ENCODE data around the gene RBBP7.

RBBP7 gene

DNA sequence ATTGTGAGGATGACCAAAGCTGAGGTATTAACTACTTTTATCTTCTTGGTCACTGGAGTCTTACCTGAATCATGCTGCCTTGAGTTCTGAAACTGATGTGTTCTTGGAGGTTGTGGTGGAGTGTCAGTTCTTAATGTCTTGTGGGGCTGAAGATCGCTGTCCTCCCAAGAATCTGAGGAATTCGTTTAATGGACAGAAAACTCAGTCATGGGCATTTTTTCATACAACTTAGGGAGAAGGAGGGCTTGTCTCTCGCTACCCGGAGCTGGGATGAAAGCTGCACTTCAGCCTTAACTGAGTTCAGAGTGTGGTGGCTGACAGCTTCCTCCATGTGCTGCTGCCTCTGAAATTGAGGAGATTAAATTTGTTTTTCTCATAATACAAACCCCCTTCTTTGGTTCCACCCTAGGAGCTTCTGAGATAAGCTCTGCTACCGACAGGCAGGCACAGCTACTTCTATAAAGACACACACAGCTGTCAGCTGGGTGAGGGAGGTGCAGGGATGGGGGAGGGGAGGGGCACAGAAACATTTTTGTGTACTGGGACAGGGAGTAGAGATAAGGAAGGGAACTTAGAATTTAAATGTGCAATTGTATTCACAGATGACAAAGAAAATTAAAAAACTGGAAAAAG lies 30.8 kb downstream of the RBBP7 start:
- Histone ChIP-seq H3K36me3 (ENCODE audit: low read depth) (peaks cover 44% of the 10 kb centered on the region), H3K4me1 (ENCODE audit: insufficient read depth, poor library complexity, severe bottlenecking) (peaks cover 17% of the 10 kb centered on the region), H3K4me3 (ENCODE audit: severe bottlenecking) (no peak overlapping the region), H3K9me3 (ENCODE audit: severe bottlenecking) (no peaks in the 10 kb centered on the region), H3K27me3 (ENCODE audit: insufficient read depth, poor library complexity, severe bottlenecking) (no peaks in the 10 kb centered on the region), H3K27ac (ENCODE audit: poor library complexity, severe bottlenecking) (peak overlapping the region; percentile 14)
- TF ChIP-seq CTCF (IDR thresholded peaks at IDR 0.05; ENCODE audit: poor library complexity, severe bottlenecking) = no peak
- ATAC-seq (ENCODE audit: low read depth) (no peak), DNase-seq (ENCODE audit: low spot score) (no peak)

- ATAC-seq (ENCODE audit: low read depth) = peak; percentile 81
- Histone ChIP-seq H3K27me3 (ENCODE audit: insufficient read depth, poor library complexity, severe bottlenecking) (no peaks in the 10 kb centered on the region), H3K36me3 (ENCODE audit: low read depth) (peaks cover 35% of the 10 kb centered on the region), H3K4me1 (ENCODE audit: insufficient read depth, poor library complexity, severe bottlenecking) (peaks cover 17% of the 10 kb centered on the region), H3K9me3 (ENCODE audit: severe bottlenecking) (no peaks in the 10 kb centered on the region), H3K4me3 (ENCODE audit: severe bottlenecking) (no peak overlapping the region), H3K27ac (ENCODE audit: poor library complexity, severe bottlenecking) (peak overlapping the region; percentile 14)
- no peak for TF ChIP-seq CTCF (IDR thresholded peaks at IDR 0.05; ENCODE audit: poor library complexity, severe bottlenecking)
- no peak for DNase-seq (ENCODE audit: low spot score)
These were observed 31.7 kb downstream of the RBBP7 start for GRCh38 chrX:16838202-16839066.

DNA sequence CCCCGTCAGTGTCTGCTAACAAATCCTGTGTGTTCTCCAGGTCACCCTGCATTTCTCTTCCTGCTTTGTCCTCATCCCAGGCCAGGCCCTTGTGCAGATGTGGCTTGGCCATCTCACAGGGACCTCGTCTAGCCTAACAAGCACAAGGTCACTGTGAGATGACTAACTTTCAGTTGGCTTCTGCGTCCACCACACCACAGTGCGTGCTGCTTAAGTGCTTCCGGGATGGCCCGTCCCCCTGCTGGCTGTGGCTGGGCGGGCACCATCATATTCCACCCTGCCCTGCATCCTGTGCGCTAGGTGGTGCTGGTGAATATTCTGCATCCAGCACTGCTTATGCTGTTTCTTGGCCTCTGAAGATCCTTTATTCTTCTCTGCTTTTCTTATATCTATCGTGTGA lies 33.8 kb downstream of the RBBP7 start:
- peaks cover 29% of the 10 kb centered on the region for H3K36me3 ChIP-seq (ENCODE audit: low read depth)
- DNase-seq (ENCODE audit: low spot score) = no peak
- peak; percentile 38; the same call in 1 of the 3 replicates for ATAC-seq (ENCODE audit: low read depth)

GRCh38 chrX:16834806-16835205 lies 35.4 kb downstream of the RBBP7 start:
- Histone ChIP-seq H3K36me3 (ENCODE audit: low read depth) (peaks cover 30% of the 10 kb centered on the region), H3K27me3 (ENCODE audit: insufficient read depth, poor library complexity, severe bottlenecking) (no peaks in the 10 kb centered on the region), H3K4me1 (ENCODE audit: insufficient read depth, poor library complexity, severe bottlenecking) (peaks cover 16% of the 10 kb centered on the region), H3K4me3 (ENCODE audit: severe bottlenecking) (no peak overlapping the region), H3K9me3 (ENCODE audit: severe bottlenecking) (no peaks in the 10 kb centered on the region), H3K27ac (ENCODE audit: poor library complexity, severe bottlenecking) (no peak overlapping the region)
- DNase-seq (ENCODE audit: low spot score) = no peak
- ATAC-seq (ENCODE audit: low read depth) = no peak
- no peak for TF ChIP-seq CTCF (IDR thresholded peaks at IDR 0.05; ENCODE audit: poor library complexity, severe bottlenecking)

More for the DNA sequence above, 33.8 kb downstream of the RBBP7 start:
- Histone ChIP-seq H3K27me3 (ENCODE audit: insufficient read depth, poor library complexity, severe bottlenecking) (no peaks in the 10 kb centered on the region), H3K9me3 (ENCODE audit: severe bottlenecking) (no peaks in the 10 kb centered on the region), H3K4me1 (ENCODE audit: insufficient read depth, poor library complexity, severe bottlenecking) (peaks cover 17% of the 10 kb centered on the region), H3K27ac (ENCODE audit: poor library complexity, severe bottlenecking) (no peak overlapping the region), H3K4me3 (ENCODE audit: severe bottlenecking) (no peak overlapping the region)
- TF ChIP-seq CTCF (IDR thresholded peaks at IDR 0.05; ENCODE audit: poor library complexity, severe bottlenecking) = no peak
